Measurements from ENCODE around the gene DPP3.

DNA sequence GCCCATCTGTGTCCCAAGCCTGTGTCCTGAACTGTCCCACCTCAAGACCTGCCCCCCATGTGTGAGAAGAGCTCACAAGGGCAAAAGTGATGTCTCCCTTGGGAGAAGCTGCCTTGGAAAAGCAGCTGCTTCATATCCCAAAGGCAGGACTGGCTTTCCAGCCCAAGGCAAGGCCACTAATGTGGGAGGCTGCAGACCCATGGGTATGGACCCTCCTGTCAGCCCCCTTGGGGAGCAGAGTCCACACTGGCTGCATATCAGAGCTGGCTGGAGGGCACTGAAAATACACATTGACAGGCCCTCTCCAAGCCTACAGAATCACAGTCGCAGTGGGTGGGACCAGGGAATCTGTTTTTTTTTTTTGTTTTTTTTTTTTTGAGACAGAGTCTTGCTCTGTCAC, 10.8 kb upstream of the DPP3 start:
- TF ChIP-seq, protein P1, sequence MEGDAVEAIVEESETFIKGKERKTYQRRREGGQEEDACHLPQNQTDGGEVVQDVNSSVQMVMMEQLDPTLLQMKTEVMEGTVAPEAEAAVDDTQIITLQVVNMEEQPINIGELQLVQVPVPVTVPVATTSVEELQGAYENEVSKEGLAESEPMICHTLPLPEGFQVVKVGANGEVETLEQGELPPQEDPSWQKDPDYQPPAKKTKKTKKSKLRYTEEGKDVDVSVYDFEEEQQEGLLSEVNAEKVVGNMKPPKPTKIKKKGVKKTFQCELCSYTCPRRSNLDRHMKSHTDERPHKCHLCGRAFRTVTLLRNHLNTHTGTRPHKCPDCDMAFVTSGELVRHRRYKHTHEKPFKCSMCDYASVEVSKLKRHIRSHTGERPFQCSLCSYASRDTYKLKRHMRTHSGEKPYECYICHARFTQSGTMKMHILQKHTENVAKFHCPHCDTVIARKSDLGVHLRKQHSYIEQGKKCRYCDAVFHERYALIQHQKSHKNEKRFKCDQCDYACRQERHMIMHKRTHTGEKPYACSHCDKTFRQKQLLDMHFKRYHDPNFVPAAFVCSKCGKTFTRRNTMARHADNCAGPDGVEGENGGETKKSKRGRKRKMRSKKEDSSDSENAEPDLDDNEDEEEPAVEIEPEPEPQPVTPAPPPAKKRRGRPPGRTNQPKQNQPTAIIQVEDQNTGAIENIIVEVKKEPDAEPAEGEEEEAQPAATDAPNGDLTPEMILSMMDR (IDR thresholded peaks at IDR 0.05) = no peak
- TF ChIP-seq SMC3 (IDR thresholded peaks at IDR 0.05) = no peak
- no peak for TF ChIP-seq KDM1A (IDR thresholded peaks at IDR 0.05; ENCODE audit: low read depth)
- no peak for TF ChIP-seq GATA3 (IDR thresholded peaks at IDR 0.05; ENCODE audit: borderline replicate concordance)
- TF ChIP-seq, protein P2, sequence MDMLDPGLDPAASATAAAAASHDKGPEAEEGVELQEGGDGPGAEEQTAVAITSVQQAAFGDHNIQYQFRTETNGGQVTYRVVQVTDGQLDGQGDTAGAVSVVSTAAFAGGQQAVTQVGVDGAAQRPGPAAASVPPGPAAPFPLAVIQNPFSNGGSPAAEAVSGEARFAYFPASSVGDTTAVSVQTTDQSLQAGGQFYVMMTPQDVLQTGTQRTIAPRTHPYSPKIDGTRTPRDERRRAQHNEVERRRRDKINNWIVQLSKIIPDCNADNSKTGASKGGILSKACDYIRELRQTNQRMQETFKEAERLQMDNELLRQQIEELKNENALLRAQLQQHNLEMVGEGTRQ (IDR thresholded peaks at IDR 0.05) = no peak
- no peak for TF ChIP-seq HDAC2 (IDR thresholded peaks at IDR 0.05)
- TF ChIP-seq ZNF302 (CRISPR knock-in tag; IDR thresholded peaks at IDR 0.05) = no peak
- no peak for TF ChIP-seq POLR2A (IDR thresholded peaks at IDR 0.05; ENCODE audit: low read length)
- TF ChIP-seq NR3C1 (IDR thresholded peaks at IDR 0.05) = no peak
- no peak for TF ChIP-seq FOSB (CRISPR knock-in tag; IDR thresholded peaks at IDR 0.05)
- TF ChIP-seq, protein P3, sequence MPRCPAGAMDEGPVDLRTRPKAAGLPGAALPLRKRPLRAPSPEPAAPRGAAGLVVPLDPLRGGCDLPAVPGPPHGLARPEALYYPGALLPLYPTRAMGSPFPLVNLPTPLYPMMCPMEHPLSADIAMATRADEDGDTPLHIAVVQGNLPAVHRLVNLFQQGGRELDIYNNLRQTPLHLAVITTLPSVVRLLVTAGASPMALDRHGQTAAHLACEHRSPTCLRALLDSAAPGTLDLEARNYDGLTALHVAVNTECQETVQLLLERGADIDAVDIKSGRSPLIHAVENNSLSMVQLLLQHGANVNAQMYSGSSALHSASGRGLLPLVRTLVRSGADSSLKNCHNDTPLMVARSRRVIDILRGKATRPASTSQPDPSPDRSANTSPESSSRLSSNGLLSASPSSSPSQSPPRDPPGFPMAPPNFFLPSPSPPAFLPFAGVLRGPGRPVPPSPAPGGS (IDR thresholded peaks at IDR 0.05) = no peak
- no peak for TF ChIP-seq RARB (CRISPR knock-in tag; IDR thresholded peaks at IDR 0.05)
- no peak for TF ChIP-seq HOXA7 (CRISPR knock-in tag; IDR thresholded peaks at IDR 0.05)
- TF ChIP-seq, protein P4, sequence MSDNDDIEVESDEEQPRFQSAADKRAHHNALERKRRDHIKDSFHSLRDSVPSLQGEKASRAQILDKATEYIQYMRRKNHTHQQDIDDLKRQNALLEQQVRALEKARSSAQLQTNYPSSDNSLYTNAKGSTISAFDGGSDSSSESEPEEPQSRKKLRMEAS (IDR thresholded peaks at IDR 0.05) = no peak

Measured in A549 (cell line).